ENCODE measurements around the gene PLXNB2.

Gene PLXNB2, protein sequence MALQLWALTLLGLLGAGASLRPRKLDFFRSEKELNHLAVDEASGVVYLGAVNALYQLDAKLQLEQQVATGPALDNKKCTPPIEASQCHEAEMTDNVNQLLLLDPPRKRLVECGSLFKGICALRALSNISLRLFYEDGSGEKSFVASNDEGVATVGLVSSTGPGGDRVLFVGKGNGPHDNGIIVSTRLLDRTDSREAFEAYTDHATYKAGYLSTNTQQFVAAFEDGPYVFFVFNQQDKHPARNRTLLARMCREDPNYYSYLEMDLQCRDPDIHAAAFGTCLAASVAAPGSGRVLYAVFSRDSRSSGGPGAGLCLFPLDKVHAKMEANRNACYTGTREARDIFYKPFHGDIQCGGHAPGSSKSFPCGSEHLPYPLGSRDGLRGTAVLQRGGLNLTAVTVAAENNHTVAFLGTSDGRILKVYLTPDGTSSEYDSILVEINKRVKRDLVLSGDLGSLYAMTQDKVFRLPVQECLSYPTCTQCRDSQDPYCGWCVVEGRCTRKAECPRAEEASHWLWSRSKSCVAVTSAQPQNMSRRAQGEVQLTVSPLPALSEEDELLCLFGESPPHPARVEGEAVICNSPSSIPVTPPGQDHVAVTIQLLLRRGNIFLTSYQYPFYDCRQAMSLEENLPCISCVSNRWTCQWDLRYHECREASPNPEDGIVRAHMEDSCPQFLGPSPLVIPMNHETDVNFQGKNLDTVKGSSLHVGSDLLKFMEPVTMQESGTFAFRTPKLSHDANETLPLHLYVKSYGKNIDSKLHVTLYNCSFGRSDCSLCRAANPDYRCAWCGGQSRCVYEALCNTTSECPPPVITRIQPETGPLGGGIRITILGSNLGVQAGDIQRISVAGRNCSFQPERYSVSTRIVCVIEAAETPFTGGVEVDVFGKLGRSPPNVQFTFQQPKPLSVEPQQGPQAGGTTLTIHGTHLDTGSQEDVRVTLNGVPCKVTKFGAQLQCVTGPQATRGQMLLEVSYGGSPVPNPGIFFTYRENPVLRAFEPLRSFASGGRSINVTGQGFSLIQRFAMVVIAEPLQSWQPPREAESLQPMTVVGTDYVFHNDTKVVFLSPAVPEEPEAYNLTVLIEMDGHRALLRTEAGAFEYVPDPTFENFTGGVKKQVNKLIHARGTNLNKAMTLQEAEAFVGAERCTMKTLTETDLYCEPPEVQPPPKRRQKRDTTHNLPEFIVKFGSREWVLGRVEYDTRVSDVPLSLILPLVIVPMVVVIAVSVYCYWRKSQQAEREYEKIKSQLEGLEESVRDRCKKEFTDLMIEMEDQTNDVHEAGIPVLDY (N-terminal part only)

DNA sequence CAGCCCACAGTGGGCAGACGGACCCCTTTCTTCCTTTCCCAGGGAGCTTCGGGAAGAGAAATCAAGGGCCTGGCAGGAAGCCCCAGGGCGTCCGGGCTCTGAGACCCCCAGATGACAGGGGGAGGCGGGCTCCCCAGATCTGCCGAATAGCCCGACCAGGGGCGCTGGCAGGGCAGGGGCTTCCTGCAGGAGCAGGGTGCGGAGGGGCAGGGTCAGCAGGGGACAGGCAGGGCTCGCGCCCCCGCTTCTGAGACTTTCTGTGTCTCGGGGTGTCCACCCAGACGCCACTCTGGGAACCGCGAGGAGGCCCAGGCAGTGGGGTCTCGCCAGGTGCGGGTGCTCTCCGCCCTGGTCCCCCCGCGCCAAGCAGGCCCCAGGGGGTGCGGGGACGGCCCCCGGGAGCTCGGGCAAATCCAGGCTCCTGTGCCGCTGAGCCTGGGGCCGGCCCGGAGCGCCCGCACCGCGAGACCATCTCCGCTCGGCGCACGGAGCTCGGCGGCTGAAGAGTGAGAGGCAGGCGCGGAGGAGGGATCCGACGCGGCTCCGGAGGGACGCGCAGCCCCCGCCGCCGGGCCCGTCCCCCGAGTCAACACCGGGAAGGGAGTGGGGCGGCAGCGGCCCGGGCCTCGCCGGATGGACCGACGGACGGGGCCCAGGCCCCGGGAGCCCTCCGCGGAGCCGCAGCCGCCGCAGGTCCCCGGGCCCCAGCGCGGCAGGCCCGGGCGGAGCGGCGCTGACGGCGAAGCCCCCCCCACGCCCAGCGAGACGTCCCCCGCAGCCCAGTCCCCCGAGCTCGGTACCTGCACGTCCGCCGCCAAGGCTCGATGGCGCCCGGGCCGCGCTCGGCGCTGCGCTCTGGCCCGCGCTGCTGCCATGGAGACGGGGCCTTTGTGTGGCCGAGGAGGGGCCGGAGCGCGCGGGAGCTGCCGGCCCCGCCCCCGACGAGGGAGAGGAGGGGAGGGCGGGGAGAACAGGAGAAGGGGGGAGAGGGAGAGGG, at the start of gene PLXNB2:
PLXNB2 (minus strand) TSS at position 894 of the 997 bp plus-strand sequence. CDS start 17,062 bp downstream, outside the sequence.
- peaks cover 49% of the 10 kb centered on the region for H3K4me1 ChIP-seq (ENCODE audit: insufficient read depth, low read length)
- H3K36me3 ChIP-seq (ENCODE audit: insufficient read depth, low read length) = peaks cover 19% of the 10 kb centered on the region
- H2AFZ ChIP-seq (ENCODE audit: low read depth, low read length) = no peak within 1 kb of the TSS
- H3K4me3 ChIP-seq (ENCODE audit: low read length) = peak within 1 kb of the TSS; percentile 97
- no peaks in the 10 kb centered on the region for H3K27me3 ChIP-seq (ENCODE audit: insufficient read depth, low read length)
- H3K9me3 ChIP-seq (ENCODE audit: low read length) = no peaks in the 10 kb centered on the region

- Histone ChIP-seq H3K36me3 (ENCODE audit: insufficient read depth, low read length) (peaks cover 22% of the 10 kb centered on the region), H2AFZ (ENCODE audit: low read depth, low read length) (no peak overlapping the region), H3K27me3 (ENCODE audit: insufficient read depth, low read length) (no peaks in the 10 kb centered on the region), H3K4me3 (ENCODE audit: low read length) (no peak overlapping the region), H3K9me3 (ENCODE audit: low read length) (peaks cover 2% of the 10 kb centered on the region), H3K4me1 (ENCODE audit: insufficient read depth, low read length) (no peaks in the 10 kb centered on the region)
These were observed 49.8 kb upstream of the PLXNB2 start for GRCh38 chr22:50357222-50357621.

GRCh38 chr22:50356186-50356585, 48.7 kb upstream of the PLXNB2 start:
- H2AFZ ChIP-seq (ENCODE audit: low read depth, low read length) = no peak overlapping the region
- H3K4me1 ChIP-seq (ENCODE audit: insufficient read depth, low read length) = no peaks in the 10 kb centered on the region
- peaks cover 24% of the 10 kb centered on the region for H3K36me3 ChIP-seq (ENCODE audit: insufficient read depth, low read length)
- H3K4me3 ChIP-seq (ENCODE audit: low read length) = no peak overlapping the region
- no peaks in the 10 kb centered on the region for H3K27me3 ChIP-seq (ENCODE audit: insufficient read depth, low read length)
- peaks cover 2% of the 10 kb centered on the region for H3K9me3 ChIP-seq (ENCODE audit: low read length)

DNA sequence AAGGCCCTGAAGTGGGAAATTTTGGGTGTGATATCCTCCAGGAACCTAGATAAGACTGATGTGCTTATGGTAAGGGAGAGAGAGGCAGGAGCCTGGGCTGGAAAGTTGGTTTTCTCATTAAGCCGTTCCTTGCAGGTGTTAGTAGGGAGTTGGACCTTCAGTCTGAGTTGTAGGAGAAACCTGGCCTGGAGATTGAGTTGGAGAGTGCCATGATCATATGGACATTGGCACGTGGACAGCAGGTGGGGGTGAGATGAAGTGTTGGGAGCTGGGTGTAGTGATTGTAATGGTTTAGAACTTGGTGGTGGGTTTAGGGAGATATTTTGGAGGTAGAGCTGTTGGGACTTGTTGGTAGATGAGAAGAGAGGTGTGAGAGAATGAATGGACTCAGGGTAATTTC, 40.6 kb upstream of the PLXNB2 start:
- no peak overlapping the region for H3K4me3 ChIP-seq (ENCODE audit: low read length)
- H2AFZ ChIP-seq (ENCODE audit: low read depth, low read length) = no peak overlapping the region
- H3K36me3 ChIP-seq (ENCODE audit: insufficient read depth, low read length) = peaks cover 22% of the 10 kb centered on the region
- H3K27me3 ChIP-seq (ENCODE audit: insufficient read depth, low read length) = no peaks in the 10 kb centered on the region
- H3K9me3 ChIP-seq (ENCODE audit: low read length) = no peaks in the 10 kb centered on the region
- H3K4me1 ChIP-seq (ENCODE audit: insufficient read depth, low read length) = no peaks in the 10 kb centered on the region

DNA sequence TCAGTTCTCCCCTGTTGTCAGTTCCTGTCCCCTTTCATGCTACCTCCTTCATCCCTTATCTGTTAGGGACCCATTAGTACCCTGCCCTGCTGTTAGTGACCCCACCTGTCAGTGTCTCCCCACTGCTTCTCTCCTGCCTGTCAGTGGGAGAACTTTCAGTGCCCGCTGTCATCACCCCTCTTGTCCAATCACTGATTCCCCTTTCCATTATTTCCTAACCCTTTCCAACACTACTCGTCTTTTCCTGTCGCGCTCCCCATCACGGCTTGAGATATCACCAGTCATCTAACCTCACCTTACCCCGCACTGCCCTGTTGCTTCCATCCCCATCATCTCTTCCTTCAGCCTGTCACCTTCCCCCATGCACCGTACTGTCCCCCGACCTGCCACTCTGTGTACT, 39.7 kb upstream of the PLXNB2 start:
- no peak overlapping the region for H2AFZ ChIP-seq (ENCODE audit: low read depth, low read length)
- no peaks in the 10 kb centered on the region for H3K9me3 ChIP-seq (ENCODE audit: low read length)
- no peak overlapping the region for H3K4me3 ChIP-seq (ENCODE audit: low read length)
- no peaks in the 10 kb centered on the region for H3K27me3 ChIP-seq (ENCODE audit: insufficient read depth, low read length)
- peaks cover 3% of the 10 kb centered on the region for H3K4me1 ChIP-seq (ENCODE audit: insufficient read depth, low read length)
- peaks cover 15% of the 10 kb centered on the region for H3K36me3 ChIP-seq (ENCODE audit: insufficient read depth, low read length)

GRCh38 chr22:50346470-50346869, 39.0 kb upstream of the PLXNB2 start:
- no peak overlapping the region for H3K4me3 ChIP-seq (ENCODE audit: low read length)
- H3K27me3 ChIP-seq (ENCODE audit: insufficient read depth, low read length) = no peaks in the 10 kb centered on the region
- peaks cover 6% of the 10 kb centered on the region for H3K4me1 ChIP-seq (ENCODE audit: insufficient read depth, low read length)
- peaks cover 14% of the 10 kb centered on the region for H3K36me3 ChIP-seq (ENCODE audit: insufficient read depth, low read length)
- H2AFZ ChIP-seq (ENCODE audit: low read depth, low read length) = no peak overlapping the region
- no peaks in the 10 kb centered on the region for H3K9me3 ChIP-seq (ENCODE audit: low read length)

DNA sequence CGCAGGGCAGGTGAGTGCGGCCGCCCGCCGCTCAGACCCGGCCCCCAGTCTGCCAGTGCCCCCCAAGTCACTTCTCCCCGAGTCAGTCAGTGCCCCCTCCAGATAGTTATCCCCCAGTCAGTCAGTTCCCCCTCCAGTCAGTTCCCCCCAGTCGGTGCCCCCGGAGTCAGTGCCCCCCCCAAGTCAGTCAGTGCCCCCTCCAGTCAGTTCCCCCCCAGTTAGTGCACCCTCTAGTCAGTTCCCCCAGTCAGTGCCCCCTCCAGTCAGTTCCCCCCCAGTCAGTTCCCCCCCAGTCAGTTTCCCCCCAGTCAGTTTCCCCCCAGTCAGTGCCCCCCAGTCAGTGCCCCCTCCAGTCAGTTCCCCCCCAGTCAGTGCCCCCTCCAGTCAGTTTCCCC, 36.1 kb upstream of the PLXNB2 start:
- H2AFZ ChIP-seq (ENCODE audit: low read depth, low read length) = no peak overlapping the region
- H3K4me1 ChIP-seq (ENCODE audit: insufficient read depth, low read length) = peaks cover 6% of the 10 kb centered on the region
- H3K27me3 ChIP-seq (ENCODE audit: insufficient read depth, low read length) = no peaks in the 10 kb centered on the region
- H3K4me3 ChIP-seq (ENCODE audit: low read length) = peak overlapping the region; percentile 84
- peaks cover 14% of the 10 kb centered on the region for H3K36me3 ChIP-seq (ENCODE audit: insufficient read depth, low read length)
- no peaks in the 10 kb centered on the region for H3K9me3 ChIP-seq (ENCODE audit: low read length)

GRCh38 chr22:50342651-50343540, 35.5 kb upstream of the PLXNB2 start, which contains the start of gene PPP6R2:
TSS of gene PPP6R2 (plus strand) at chr22:50343327. CDS start at chr22:50393909, 50,582 bp downstream.
- H3K36me3 ChIP-seq (ENCODE audit: insufficient read depth, low read length) = peaks cover 8% of the 10 kb centered on the region
- no peaks in the 10 kb centered on the region for H3K9me3 ChIP-seq (ENCODE audit: low read length)
- peak within 1 kb of the TSS; percentile 84 for H3K4me3 ChIP-seq (ENCODE audit: low read length)
- no peaks in the 10 kb centered on the region for H3K27me3 ChIP-seq (ENCODE audit: insufficient read depth, low read length)
- H2AFZ ChIP-seq (ENCODE audit: low read depth, low read length) = peak within 1 kb of the TSS; percentile 78
- H3K4me1 ChIP-seq (ENCODE audit: insufficient read depth, low read length) = peaks cover 6% of the 10 kb centered on the region

GRCh38 chr22:50341977-50342650, 34.7 kb upstream of the PLXNB2 start:
- H2AFZ ChIP-seq (ENCODE audit: low read depth, low read length) = peak overlapping the region; percentile 78
- H3K4me1 ChIP-seq (ENCODE audit: insufficient read depth, low read length) = peaks cover 6% of the 10 kb centered on the region
- H3K27me3 ChIP-seq (ENCODE audit: insufficient read depth, low read length) = no peaks in the 10 kb centered on the region
- no peaks in the 10 kb centered on the region for H3K9me3 ChIP-seq (ENCODE audit: low read length)
- H3K4me3 ChIP-seq (ENCODE audit: low read length) = peak overlapping the region; percentile 84
- peaks cover 1% of the 10 kb centered on the region for H3K36me3 ChIP-seq (ENCODE audit: insufficient read depth, low read length)

GRCh38 chr22:50339945-50340879, 32.8 kb upstream of the PLXNB2 start:
- Histone ChIP-seq H3K9me3 (ENCODE audit: low read length) (no peaks in the 10 kb centered on the region), H3K27me3 (ENCODE audit: insufficient read depth, low read length) (no peaks in the 10 kb centered on the region), H2AFZ (ENCODE audit: low read depth, low read length) (no peak overlapping the region), H3K4me3 (ENCODE audit: low read length) (no peak overlapping the region), H3K4me1 (ENCODE audit: insufficient read depth, low read length) (peaks cover 6% of the 10 kb centered on the region), H3K36me3 (ENCODE audit: insufficient read depth, low read length) (no peaks in the 10 kb centered on the region)
